ENCODE data around the gene RHOV.

DNA sequence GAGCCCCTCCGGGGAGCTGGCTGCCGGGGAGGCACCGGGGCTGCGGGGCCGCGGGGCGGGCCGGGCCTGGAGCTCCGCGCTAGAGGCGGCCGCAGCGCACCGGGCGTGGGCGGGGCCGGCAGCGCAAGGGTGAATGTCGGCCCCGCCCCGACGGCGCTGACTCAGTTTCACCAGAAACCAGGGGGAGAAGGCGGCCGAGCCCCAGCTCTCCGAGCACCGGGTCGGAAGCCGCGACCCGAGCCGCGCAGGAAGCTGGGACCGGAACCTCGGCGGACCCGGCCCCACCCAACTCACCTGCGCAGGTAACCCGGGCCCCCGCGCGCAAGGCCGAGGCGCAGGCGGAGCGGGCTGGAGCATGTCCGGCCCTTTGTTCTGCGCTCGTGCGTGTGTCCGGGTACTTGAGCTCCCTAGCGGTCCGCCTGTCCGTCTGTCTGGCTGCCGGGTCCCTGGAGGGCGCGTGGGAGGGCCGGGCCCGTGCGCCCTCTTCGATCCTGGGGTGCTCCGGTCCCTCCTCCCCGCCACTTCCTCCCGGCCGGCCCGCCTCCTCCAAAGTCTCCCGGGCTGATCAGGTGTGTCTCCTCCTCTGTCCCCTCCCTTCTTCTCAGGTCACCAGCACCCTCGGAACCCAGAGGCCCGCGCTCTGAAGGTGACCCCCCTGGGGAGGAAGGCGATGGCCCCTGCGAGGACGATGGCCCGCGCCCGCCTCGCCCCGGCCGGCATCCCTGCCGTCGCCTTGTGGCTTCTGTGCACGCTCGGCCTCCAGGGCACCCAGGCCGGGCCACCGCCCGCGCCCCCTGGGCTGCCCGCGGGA, 29.9 kb downstream of the RHOV start, which contains the start of gene SPINT1:
- TF ChIP-seq POLR2A (IDR thresholded peaks at IDR 0.05; ENCODE audit: low read length), result no peak
- TF ChIP-seq GATA1 (IDR thresholded peaks at IDR 0.05; ENCODE audit: low read depth, low read length), result no peak
